H9 (cell line): ENCODE measurements around the gene ZNF467. TPM values are rescaled to one million over a fixed set of nuclear protein-coding genes. Genes with fewer than 3 reads are reported as not detected.

Source experiments
- DNase-seq: peaks from one replicate; pipeline ENCODE4 v3.0.0-alpha.2; 2017
- H2AFZ ChIP-seq: one replicate; pipeline ENCODE4 v1.6.1; 2013; ENCODE audit warnings: mild to moderate bottlenecking, low read length, control low read depth, moderate library complexity
- H2AK5ac ChIP-seq: 2 replicates; pipeline ENCODE4 v1.6.1; 2013; ENCODE audit warnings: low read length, control low read depth, mixed read lengths; ENCODE audit not compliant: insufficient read length
- H2BK120ac ChIP-seq: one replicate; pipeline ENCODE4 v1.6.1; 2013; ENCODE audit warnings: low read depth, mild to moderate bottlenecking, low read length, control low read depth, inconsistent platforms; ENCODE audit not compliant: poor library complexity, severe bottlenecking
- H2BK12ac ChIP-seq: 2 replicates; pipeline ENCODE4 v1.6.1; 2013; ENCODE audit warnings: low read length, control low read depth, mixed read lengths, low read depth; ENCODE audit not compliant: insufficient read length
- H2BK15ac ChIP-seq: 2 replicates; pipeline ENCODE4 v1.6.1; 2013; ENCODE audit warnings: low read depth, low read length, control low read depth
- H2BK20ac ChIP-seq: one replicate; pipeline ENCODE4 v1.6.1; 2013; ENCODE audit warnings: low read depth, mild to moderate bottlenecking, low read length, control low read depth, inconsistent platforms; ENCODE audit not compliant: poor library complexity, severe bottlenecking
- H2BK5ac ChIP-seq: 2 replicates; pipeline ENCODE4 v1.6.1; 2013; ENCODE audit warnings: low read length, control low read depth, mixed read lengths; ENCODE audit not compliant: insufficient read length
- H3K14ac ChIP-seq: 2 replicates; pipeline ENCODE4 v1.6.1; 2013; ENCODE audit warnings: low read length, control low read depth; ENCODE audit not compliant: insufficient read depth
- H3K18ac ChIP-seq: 2 replicates; pipeline ENCODE4 v1.6.1; 2013; ENCODE audit warnings: low read depth, mild to moderate bottlenecking, mixed read lengths, low read length, control low read depth; ENCODE audit not compliant: insufficient read length
- H3K23ac ChIP-seq: 2 replicates; pipeline ENCODE4 v1.6.1; 2013; ENCODE audit warnings: low read length, control low read depth, mixed read lengths, low read depth; ENCODE audit not compliant: insufficient read length
- H3K23me2 ChIP-seq: 2 replicates; pipeline ENCODE4 v1.6.1; 2013; ENCODE audit warnings: low read depth, mild to moderate bottlenecking, mixed read lengths, low read length, control low read depth; ENCODE audit not compliant: insufficient read length, poor library complexity, severe bottlenecking
- H3K27ac ChIP-seq: 2 replicates; pipeline ENCODE4 v1.5.1; 2013; ENCODE audit warnings: low read length, control low read depth, mixed read lengths, low read depth; ENCODE audit not compliant: insufficient read length
- H3K27me3 ChIP-seq: 2 replicates; pipeline ENCODE4 v1.6.1; 2013; ENCODE audit warnings: low read length, control low read depth, inconsistent platforms; ENCODE audit not compliant: insufficient read depth
- H3K4ac ChIP-seq: 2 replicates; pipeline ENCODE4 v1.6.1; 2013; ENCODE audit warnings: low read depth, mild to moderate bottlenecking, control low read depth, inconsistent platforms, low read length, moderate library complexity
- H3K4me1 ChIP-seq: 2 replicates; pipeline ENCODE4 v1.6.1; 2013; ENCODE audit warnings: low read length, control low read depth, inconsistent platforms; ENCODE audit not compliant: insufficient read depth
- H3K4me2 ChIP-seq: 2 replicates; pipeline ENCODE4 v1.6.1; 2013; ENCODE audit warnings: low read length, control low read depth, mixed read lengths; ENCODE audit not compliant: insufficient read length, insufficient read depth
- H3K56ac ChIP-seq: 2 replicates; pipeline ENCODE4 v1.6.1; 2013; ENCODE audit warnings: low read depth, mild to moderate bottlenecking, mixed read lengths, low read length, control low read depth; ENCODE audit not compliant: insufficient read length
- H3K79me1 ChIP-seq: 2 replicates; pipeline ENCODE4 v1.6.1; 2013; ENCODE audit warnings: low read depth, mild to moderate bottlenecking, moderate library complexity, low read length, control low read depth, inconsistent platforms; ENCODE audit not compliant: insufficient read depth, poor library complexity, severe bottlenecking
- H3K79me2 ChIP-seq: 2 replicates; pipeline ENCODE4 v1.6.1; 2013; ENCODE audit warnings: low read length, control low read depth, inconsistent platforms; ENCODE audit not compliant: insufficient read depth
- H3K9ac ChIP-seq: 2 replicates; pipeline ENCODE4 v1.6.1; 2013; ENCODE audit warnings: low read length, control low read depth, mixed read lengths; ENCODE audit not compliant: insufficient read length; ENCODE audit errors: extremely low read depth
- H3K9me3 ChIP-seq: one replicate; pipeline ENCODE4 v1.6.1; 2013; ENCODE audit warnings: low read depth, low read length, inconsistent platforms; ENCODE audit not compliant: control insufficient read depth
- H3T11ph ChIP-seq: one replicate; pipeline ENCODE4 v1.6.1; 2013; ENCODE audit warnings: mild to moderate bottlenecking, low read length, control low read depth, inconsistent platforms
- H4K20me1 ChIP-seq: one replicate; pipeline ENCODE4 v1.6.1; 2013; ENCODE audit not compliant: control insufficient read depth, insufficient read length, insufficient read depth
- H4K5ac ChIP-seq: 2 replicates; pipeline ENCODE4 v1.6.1; 2013; ENCODE audit warnings: low read depth, mild to moderate bottlenecking, mixed read lengths, low read length, control low read depth; ENCODE audit not compliant: insufficient read length
- H4K8ac ChIP-seq: replicated peaks from 2 replicates; pipeline ENCODE4 v1.6.1; 2013; ENCODE audit warnings: low read length, control low read depth, mixed read lengths, low read depth; ENCODE audit not compliant: insufficient read length
- H4K91ac ChIP-seq: 2 replicates; pipeline ENCODE4 v1.6.1; 2013; ENCODE audit warnings: low read depth, mild to moderate bottlenecking, moderate library complexity, mixed read lengths, low read length, control low read depth; ENCODE audit not compliant: insufficient read length
- H3K27ac Mint-ChIP-seq, 3 experiments: 2 replicates in 2 of 3; 3 replicates in 1 of 3; pipeline ENCODE4 v1.8.0; 2020 to 2021; ENCODE audit warnings: mixed read lengths in 3 of 3, mild to moderate bottlenecking in 1 of 3, moderate library complexity in 1 of 3
- H3K27me3 Mint-ChIP-seq: 2 replicates; pipeline ENCODE4 v1.8.0; 2021; ENCODE audit warnings: low read depth, mild to moderate bottlenecking, moderate library complexity, mixed read lengths
- H3K36me3 Mint-ChIP-seq, 3 experiments: 2 replicates in 2 of 3; 3 replicates in 1 of 3; pipeline ENCODE4 v1.8.0; 2020 to 2021; ENCODE audit warnings: low read depth in 3 of 3, mixed read lengths in 3 of 3; ENCODE audit not compliant: insufficient read depth in 1 of 3
- H3K4me1 Mint-ChIP-seq, 2 experiments: 2 replicates each; pipeline ENCODE4 v1.8.0; 2020; ENCODE audit warnings: mixed read lengths in 2 of 2
- H3K4me3 Mint-ChIP-seq, 2 experiments: 2 replicates in 1 of 2; 3 replicates in 1 of 2; pipeline ENCODE4 v1.8.0; 2020 to 2021; ENCODE audit warnings: mild to moderate bottlenecking in 2 of 2, mixed read lengths in 2 of 2, moderate library complexity in 1 of 2
- H3K9me3 Mint-ChIP-seq, 2 experiments: 2 replicates in 1 of 2; 3 replicates in 1 of 2; pipeline ENCODE4 v1.8.0; 2020; ENCODE audit warnings: mild to moderate bottlenecking in 2 of 2, mixed read lengths in 2 of 2, moderate library complexity in 1 of 2
- WGBS: extraction: QIAGEN DNeasy Blood & Tissue Kit; methylation state at CpG from one replicate; pipeline ENCODE4 v1.1.7; 2013; ENCODE audit warnings: missing lambda C conversion rate, low lambda C conversion rate, mixed read lengths; ENCODE audit not compliant: insufficient read length; ENCODE audit errors: extremely low coverage; 5-methylcytosine and 5-hydroxymethylcytosine counted together
- total RNA-seq: library from RNA; stranded (reverse); gene quantifications from 2 replicates; pipeline ENCODE4 v1.2.1, GENCODE V29; 2021
- TF ChIP-seq, protein P1 (sequence below): fragments of 200-600 bp; sonication (generic); conservative IDR thresholded peaks from 3 replicates; pipeline ENCODE4 v1.8.0; 2021; ENCODE audit warnings: antibody characterized with exemption, mild to moderate bottlenecking

ZNF467 gene
- total RNA-seq, 1 experiment from 2014 or later = 0.31 TPM

DNA sequence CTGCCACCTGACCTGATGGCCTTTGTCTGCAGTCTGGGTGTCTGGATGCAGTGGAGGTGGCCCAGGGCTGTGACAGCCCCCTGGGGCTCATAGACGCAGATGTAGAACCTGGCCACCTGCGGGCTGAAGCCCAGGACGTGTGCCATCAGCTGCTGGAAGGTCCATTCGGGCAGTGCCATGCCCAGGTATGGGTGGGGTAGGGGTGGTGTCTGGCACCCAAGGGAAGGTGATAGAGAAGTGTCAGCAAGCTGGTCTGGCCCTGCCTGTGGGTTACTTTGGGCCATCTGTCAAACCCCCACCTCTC, 6.1 kb upstream of the ZNF467 start:
- H3K4me3 Mint-ChIP-seq = no peak overlapping the region

More for the DNA sequence above, 6.1 kb upstream of the ZNF467 start:
- H3K56ac ChIP-seq = no peak overlapping the region
- no peaks in the 10 kb centered on the region for H3K79me1 ChIP-seq
- H3K9me3 Mint-ChIP-seq = no peaks in the 10 kb centered on the region; a peak in 1 of 5 replicates
- H3K4me2 ChIP-seq = no peak overlapping the region
- no peak overlapping the region for H3K4ac ChIP-seq
- no peak overlapping the region for H3K14ac ChIP-seq
- no peak overlapping the region for H2BK120ac ChIP-seq
- no peaks in the 10 kb centered on the region for H3K9me3 ChIP-seq
- no peak overlapping the region for H3K27ac Mint-ChIP-seq
- no peak overlapping the region for H3T11ph ChIP-seq
- no peak overlapping the region for H3K18ac ChIP-seq
- no peak overlapping the region for H2BK15ac ChIP-seq
- no peak overlapping the region for H2BK5ac ChIP-seq
- H4K20me1 ChIP-seq = no peaks in the 10 kb centered on the region
- no peak overlapping the region for H2AFZ ChIP-seq
- no peak overlapping the region for H4K8ac ChIP-seq
- H3K27ac ChIP-seq = no peak overlapping the region
- H3K23ac ChIP-seq = no peak overlapping the region
- H3K79me2 ChIP-seq = no peaks in the 10 kb centered on the region
- no peak overlapping the region for H4K91ac ChIP-seq
- peaks cover 59% of the 10 kb centered on the region for H3K27me3 Mint-ChIP-seq
- no peak for DNase-seq
- peaks cover 9% of the 10 kb centered on the region for H3K27me3 ChIP-seq
- no peak overlapping the region for H3K9ac ChIP-seq
- TF ChIP-seq, protein P1, sequence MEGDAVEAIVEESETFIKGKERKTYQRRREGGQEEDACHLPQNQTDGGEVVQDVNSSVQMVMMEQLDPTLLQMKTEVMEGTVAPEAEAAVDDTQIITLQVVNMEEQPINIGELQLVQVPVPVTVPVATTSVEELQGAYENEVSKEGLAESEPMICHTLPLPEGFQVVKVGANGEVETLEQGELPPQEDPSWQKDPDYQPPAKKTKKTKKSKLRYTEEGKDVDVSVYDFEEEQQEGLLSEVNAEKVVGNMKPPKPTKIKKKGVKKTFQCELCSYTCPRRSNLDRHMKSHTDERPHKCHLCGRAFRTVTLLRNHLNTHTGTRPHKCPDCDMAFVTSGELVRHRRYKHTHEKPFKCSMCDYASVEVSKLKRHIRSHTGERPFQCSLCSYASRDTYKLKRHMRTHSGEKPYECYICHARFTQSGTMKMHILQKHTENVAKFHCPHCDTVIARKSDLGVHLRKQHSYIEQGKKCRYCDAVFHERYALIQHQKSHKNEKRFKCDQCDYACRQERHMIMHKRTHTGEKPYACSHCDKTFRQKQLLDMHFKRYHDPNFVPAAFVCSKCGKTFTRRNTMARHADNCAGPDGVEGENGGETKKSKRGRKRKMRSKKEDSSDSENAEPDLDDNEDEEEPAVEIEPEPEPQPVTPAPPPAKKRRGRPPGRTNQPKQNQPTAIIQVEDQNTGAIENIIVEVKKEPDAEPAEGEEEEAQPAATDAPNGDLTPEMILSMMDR = no peak
- H2BK12ac ChIP-seq = no peak overlapping the region
- no peaks in the 10 kb centered on the region for H3K36me3 Mint-ChIP-seq
- no peak overlapping the region for H4K5ac ChIP-seq
- no CpG with 5 or more reads among the region's 4 CpGs for WGBS
- H2AK5ac ChIP-seq = no peak overlapping the region
- no peaks in the 10 kb centered on the region for H3K23me2 ChIP-seq
- H2BK20ac ChIP-seq = no peak overlapping the region
- peaks cover 4 to 32% of the 10 kb centered on the region in 2 experiments for H3K4me1 Mint-ChIP-seq
- H3K4me1 ChIP-seq = no peaks in the 10 kb centered on the region
